ENCODE data around the gene CRACR2A.

The CRACR2A gene

GRCh38 chr12:3694673-3695072 lies 58.2 kb downstream of the CRACR2A start:
- Histone ChIP-seq H3K27ac (ENCODE audit: poor library complexity, severe bottlenecking) (no peak overlapping the region), H3K36me3 (ENCODE audit: low read depth) (no peaks in the 10 kb centered on the region), H3K4me3 (ENCODE audit: severe bottlenecking) (no peak overlapping the region), H3K4me1 (ENCODE audit: insufficient read depth, poor library complexity, severe bottlenecking) (peaks cover 11% of the 10 kb centered on the region), H3K9me3 (ENCODE audit: severe bottlenecking) (no peaks in the 10 kb centered on the region), H3K27me3 (ENCODE audit: insufficient read depth, poor library complexity, severe bottlenecking) (no peaks in the 10 kb centered on the region)
- ATAC-seq (ENCODE audit: low read depth), result no peak
- DNase-seq (ENCODE audit: low spot score), result no peak
- TF ChIP-seq CTCF (IDR thresholded peaks at IDR 0.05; ENCODE audit: poor library complexity, severe bottlenecking), result no peak

GRCh38 chr12:3692616-3693365 lies 60.1 kb downstream of the CRACR2A start:
- Histone ChIP-seq H3K4me3 (ENCODE audit: severe bottlenecking) (no peak overlapping the region), H3K27ac (ENCODE audit: poor library complexity, severe bottlenecking) (no peak overlapping the region), H3K36me3 (ENCODE audit: low read depth) (no peaks in the 10 kb centered on the region), H3K9me3 (ENCODE audit: severe bottlenecking) (no peaks in the 10 kb centered on the region), H3K4me1 (ENCODE audit: insufficient read depth, poor library complexity, severe bottlenecking) (peaks cover 2% of the 10 kb centered on the region), H3K27me3 (ENCODE audit: insufficient read depth, poor library complexity, severe bottlenecking) (no peaks in the 10 kb centered on the region)
- DNase-seq (ENCODE audit: low spot score), result no peak
- TF ChIP-seq CTCF (IDR thresholded peaks at IDR 0.05; ENCODE audit: poor library complexity, severe bottlenecking), result no peak
- ATAC-seq (ENCODE audit: low read depth), result no peak

- no peaks in the 10 kb centered on the region for H3K36me3 ChIP-seq (ENCODE audit: low read depth)
- no peak overlapping the region for H3K27ac ChIP-seq (ENCODE audit: poor library complexity, severe bottlenecking)
- no peak overlapping the region for H3K4me3 ChIP-seq (ENCODE audit: severe bottlenecking)
- DNase-seq (ENCODE audit: low spot score) (no peak), ATAC-seq (ENCODE audit: low read depth) (peak; percentile 61; the same call in 1 of the 3 replicates)
- H3K9me3 ChIP-seq (ENCODE audit: severe bottlenecking), result no peaks in the 10 kb centered on the region
- TF ChIP-seq CTCF (IDR thresholded peaks at IDR 0.05; ENCODE audit: poor library complexity, severe bottlenecking), result no peak
- H3K27me3 ChIP-seq (ENCODE audit: insufficient read depth, poor library complexity, severe bottlenecking), result no peaks in the 10 kb centered on the region
- no peaks in the 10 kb centered on the region for H3K4me1 ChIP-seq (ENCODE audit: insufficient read depth, poor library complexity, severe bottlenecking)
These were observed 66.4 kb downstream of the CRACR2A start for GRCh38 chr12:3686463-3686862.

- Histone ChIP-seq H3K4me3 (ENCODE audit: severe bottlenecking) (no peak overlapping the region), H3K4me1 (ENCODE audit: insufficient read depth, poor library complexity, severe bottlenecking) (no peaks in the 10 kb centered on the region), H3K36me3 (ENCODE audit: low read depth) (no peaks in the 10 kb centered on the region), H3K27me3 (ENCODE audit: insufficient read depth, poor library complexity, severe bottlenecking) (no peaks in the 10 kb centered on the region), H3K9me3 (ENCODE audit: severe bottlenecking) (no peaks in the 10 kb centered on the region), H3K27ac (ENCODE audit: poor library complexity, severe bottlenecking) (no peak overlapping the region)
- no peak for ATAC-seq (ENCODE audit: low read depth)
- DNase-seq (ENCODE audit: low spot score), result no peak
- TF ChIP-seq CTCF (IDR thresholded peaks at IDR 0.05; ENCODE audit: poor library complexity, severe bottlenecking), result no peak
These were observed 67.1 kb downstream of the CRACR2A start for GRCh38 chr12:3685830-3686229.

- no peak overlapping the region for H3K27ac ChIP-seq (ENCODE audit: poor library complexity, severe bottlenecking)
- ATAC-seq (ENCODE audit: low read depth), result no peak
- no peaks in the 10 kb centered on the region for H3K36me3 ChIP-seq (ENCODE audit: low read depth)
These were observed 68.4 kb downstream of the CRACR2A start for GRCh38 chr12:3684449-3685051.

More at GRCh38 chr12:3684449-3685051, 68.4 kb downstream of the CRACR2A start:
- no peak for DNase-seq (ENCODE audit: low spot score)
- H3K27me3 ChIP-seq (ENCODE audit: insufficient read depth, poor library complexity, severe bottlenecking), result no peaks in the 10 kb centered on the region
- H3K4me3 ChIP-seq (ENCODE audit: severe bottlenecking), result no peak overlapping the region
- H3K9me3 ChIP-seq (ENCODE audit: severe bottlenecking), result no peaks in the 10 kb centered on the region
- H3K4me1 ChIP-seq (ENCODE audit: insufficient read depth, poor library complexity, severe bottlenecking), result no peaks in the 10 kb centered on the region
- no peak for TF ChIP-seq CTCF (IDR thresholded peaks at IDR 0.05; ENCODE audit: poor library complexity, severe bottlenecking)
